Nephron progenitor cell (in vitro differentiated cells): ENCODE measurements around the gene EPHA6.

ENCODE experiments used
- DNase-seq: peaks from one replicate; pipeline ENCODE4 v3.0.0; 2021
- H3K27ac Mint-ChIP-seq: 2 replicates; pipeline ENCODE4 v1.8.0; 2021; ENCODE audit warnings: mild to moderate bottlenecking, moderate library complexity, mixed read lengths
- H3K27me3 Mint-ChIP-seq: 2 replicates; pipeline ENCODE4 v1.8.0; 2021; ENCODE audit warnings: mild to moderate bottlenecking, low read depth, mixed read lengths; ENCODE audit not compliant: poor library complexity
- H3K36me3 Mint-ChIP-seq: 2 replicates; pipeline ENCODE4 v1.8.0; 2021; ENCODE audit warnings: low read depth, mixed read lengths
- H3K4me1 Mint-ChIP-seq: 2 replicates; pipeline ENCODE4 v1.8.0; 2021; ENCODE audit warnings: mixed read lengths
- H3K4me3 Mint-ChIP-seq: 2 replicates; pipeline ENCODE4 v1.8.0; 2021; ENCODE audit warnings: mild to moderate bottlenecking, moderate library complexity, mixed read lengths
- H3K9me3 Mint-ChIP-seq: 2 replicates; pipeline ENCODE4 v1.8.0; 2021; ENCODE audit warnings: mild to moderate bottlenecking, moderate library complexity, mixed read lengths
- CTCF ChIP-seq: fragments of 200-600 bp; sonication (generic); IDR thresholded peaks from 2 replicates; pipeline ENCODE4 v1.5.0; 2021; ENCODE audit warnings: antibody characterized with exemption

The EPHA6 gene

GRCh38 chr3:97089621-97090020 lies 275.2 kb downstream of the EPHA6 start:
- Mint-ChIP-seq H3K9me3 (no peaks in the 10 kb centered on the region), H3K27me3 (no peaks in the 10 kb centered on the region), H3K4me3 (no peak overlapping the region), H3K36me3 (no peaks in the 10 kb centered on the region), H3K27ac (no peak overlapping the region), H3K4me1 (no peaks in the 10 kb centered on the region)
- no peak for DNase-seq
- no peak for TF ChIP-seq CTCF

- TF ChIP-seq CTCF: no peak
- no peaks in the 10 kb centered on the region for H3K4me1 Mint-ChIP-seq
- H3K27me3 Mint-ChIP-seq: no peaks in the 10 kb centered on the region
- H3K4me3 Mint-ChIP-seq: no peak overlapping the region
- H3K27ac Mint-ChIP-seq: no peak overlapping the region
- no peaks in the 10 kb centered on the region for H3K36me3 Mint-ChIP-seq
- DNase-seq: no peak
- no peaks in the 10 kb centered on the region for H3K9me3 Mint-ChIP-seq
Observed at GRCh38 chr3:97102641-97103040, 288.2 kb downstream of the EPHA6 start.

GRCh38 chr3:97105989-97106651 lies 291.7 kb downstream of the EPHA6 start:
- Mint-ChIP-seq H3K36me3 (no peaks in the 10 kb centered on the region), H3K4me3 (no peak overlapping the region), H3K27ac (no peak overlapping the region), H3K4me1 (no peaks in the 10 kb centered on the region), H3K9me3 (no peaks in the 10 kb centered on the region), H3K27me3 (peaks cover under 1% of the 10 kb centered on the region)
- no peak for DNase-seq
- no peak for TF ChIP-seq CTCF

GRCh38 chr3:97106652-97106989 lies 292.2 kb downstream of the EPHA6 start:
- TF ChIP-seq CTCF: no peak
- Mint-ChIP-seq H3K9me3 (no peaks in the 10 kb centered on the region), H3K4me1 (no peaks in the 10 kb centered on the region), H3K27ac (no peak overlapping the region), H3K4me3 (no peak overlapping the region), H3K27me3 (peaks cover 4% of the 10 kb centered on the region), H3K36me3 (no peaks in the 10 kb centered on the region)
- no peak for DNase-seq

- Mint-ChIP-seq H3K36me3 (no peaks in the 10 kb centered on the region), H3K4me1 (no peaks in the 10 kb centered on the region), H3K9me3 (no peaks in the 10 kb centered on the region), H3K27ac (no peak overlapping the region), H3K4me3 (no peak overlapping the region), H3K27me3 (peaks cover 4% of the 10 kb centered on the region)
- no peak for DNase-seq
- TF ChIP-seq CTCF: no peak
Observed at GRCh38 chr3:97108136-97108535, 293.7 kb downstream of the EPHA6 start.

GRCh38 chr3:97111244-97111643 lies 296.9 kb downstream of the EPHA6 start:
- Mint-ChIP-seq H3K9me3 (no peaks in the 10 kb centered on the region), H3K27me3 (peaks cover 4% of the 10 kb centered on the region), H3K36me3 (no peaks in the 10 kb centered on the region), H3K4me3 (no peak overlapping the region), H3K27ac (no peak overlapping the region), H3K4me1 (no peaks in the 10 kb centered on the region)
- TF ChIP-seq CTCF: no peak
- no peak for DNase-seq
